AG04449 (cell line): ENCODE measurements around the gene NFIA.

Experiments
- CTCF ChIA-PET: fragments of 350-600 bp; formaldehyde crosslinking; extraction: SDS; loops from one replicate; lab custom pipeline; 2021; ENCODE audit warnings: antibody characterized with exemption; lab: Yijun Ruan, JAX
- POLR2A ChIA-PET: fragments of 400-600, 350-600 bp; formaldehyde crosslinking; extraction: SDS; loops from one replicate; lab custom pipeline; 2020; ENCODE audit warnings: antibody characterized with exemption, inconsistent platforms; lab: Yijun Ruan, JAX
- DNase-seq: peaks from one replicate; pipeline ENCODE4 v3.0.0-alpha.2; 2010; ENCODE audit warnings: low read depth, low spot score
- H3K4me3 ChIP-seq: 2 replicates; pipeline ENCODE4 v1.5.1; 2011; ENCODE audit warnings: low read depth, mild to moderate bottlenecking, control low read depth, low read length
- TF ChIP-seq, protein P1 (sequence below): IDR thresholded peaks from one replicate; pipeline ENCODE4 v1.5.1; 2011; ENCODE audit warnings: mild to moderate bottlenecking, moderate library complexity, low read length, control low read depth, inconsistent platforms; ENCODE audit not compliant: insufficient read depth; ENCODE audit errors: missing control alignments

Gene NFIA

DNA sequence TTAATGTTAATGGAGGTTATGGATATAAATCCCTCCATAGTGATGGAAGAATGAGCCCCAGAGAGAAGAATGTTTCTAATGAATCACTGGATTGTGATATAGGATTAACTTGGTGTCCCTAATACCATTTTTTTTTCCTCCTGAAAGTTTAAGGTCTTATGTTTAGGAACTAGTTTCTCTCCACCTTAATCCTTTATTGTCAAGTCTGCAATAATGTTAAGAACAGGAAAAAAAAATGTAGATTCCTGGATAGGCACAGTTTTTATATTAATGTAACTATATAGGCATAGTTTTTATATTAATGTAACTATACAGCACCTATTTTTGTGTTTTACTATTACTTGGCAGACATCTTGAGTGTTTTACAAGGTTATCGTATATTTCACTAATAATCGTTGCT is 34.9 kb downstream of the NFIA start:
- POLR2A ChIA-PET = no interaction called here

DNA sequence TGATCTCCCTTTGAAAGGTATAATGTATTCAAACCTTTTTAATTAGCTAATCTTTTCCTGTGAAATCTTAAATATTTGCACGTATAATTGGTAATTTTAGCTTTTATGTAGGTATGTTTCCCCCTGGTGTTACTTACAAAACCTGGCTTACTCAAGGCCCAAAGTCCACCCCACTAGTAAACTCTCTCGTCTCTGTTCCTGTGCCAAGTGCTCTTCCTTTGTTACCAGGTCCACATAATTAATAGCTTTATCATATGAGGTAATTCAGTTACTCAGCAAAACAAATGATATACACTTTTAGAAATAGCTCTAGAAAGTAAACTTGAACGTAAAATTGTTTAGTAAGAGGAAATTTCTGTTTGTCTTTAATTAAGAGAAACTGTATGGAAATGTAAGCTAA is 36.7 kb downstream of the NFIA start:
- POLR2A ChIA-PET = no interaction called here
- DNase-seq = no peak
- TF ChIP-seq, protein P1, sequence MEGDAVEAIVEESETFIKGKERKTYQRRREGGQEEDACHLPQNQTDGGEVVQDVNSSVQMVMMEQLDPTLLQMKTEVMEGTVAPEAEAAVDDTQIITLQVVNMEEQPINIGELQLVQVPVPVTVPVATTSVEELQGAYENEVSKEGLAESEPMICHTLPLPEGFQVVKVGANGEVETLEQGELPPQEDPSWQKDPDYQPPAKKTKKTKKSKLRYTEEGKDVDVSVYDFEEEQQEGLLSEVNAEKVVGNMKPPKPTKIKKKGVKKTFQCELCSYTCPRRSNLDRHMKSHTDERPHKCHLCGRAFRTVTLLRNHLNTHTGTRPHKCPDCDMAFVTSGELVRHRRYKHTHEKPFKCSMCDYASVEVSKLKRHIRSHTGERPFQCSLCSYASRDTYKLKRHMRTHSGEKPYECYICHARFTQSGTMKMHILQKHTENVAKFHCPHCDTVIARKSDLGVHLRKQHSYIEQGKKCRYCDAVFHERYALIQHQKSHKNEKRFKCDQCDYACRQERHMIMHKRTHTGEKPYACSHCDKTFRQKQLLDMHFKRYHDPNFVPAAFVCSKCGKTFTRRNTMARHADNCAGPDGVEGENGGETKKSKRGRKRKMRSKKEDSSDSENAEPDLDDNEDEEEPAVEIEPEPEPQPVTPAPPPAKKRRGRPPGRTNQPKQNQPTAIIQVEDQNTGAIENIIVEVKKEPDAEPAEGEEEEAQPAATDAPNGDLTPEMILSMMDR = no peak
- CTCF ChIA-PET = interaction anchor here (2.3 kb wide), 1 partner anchor 69 kb away, joined by 8 read pairs; no protein-coding TSS in a partner anchor
- H3K4me3 ChIP-seq = no peak overlapping the region

More for the DNA sequence above, 34.9 kb downstream of the NFIA start:
- no peak for DNase-seq
- H3K4me3 ChIP-seq = no peak overlapping the region
- TF ChIP-seq, protein P1 = no peak
- CTCF ChIA-PET = interaction anchor here (1.0 kb wide), 1 partner anchor 15 kb away, joined by 3 read pairs; no protein-coding TSS in a partner anchor

DNA sequence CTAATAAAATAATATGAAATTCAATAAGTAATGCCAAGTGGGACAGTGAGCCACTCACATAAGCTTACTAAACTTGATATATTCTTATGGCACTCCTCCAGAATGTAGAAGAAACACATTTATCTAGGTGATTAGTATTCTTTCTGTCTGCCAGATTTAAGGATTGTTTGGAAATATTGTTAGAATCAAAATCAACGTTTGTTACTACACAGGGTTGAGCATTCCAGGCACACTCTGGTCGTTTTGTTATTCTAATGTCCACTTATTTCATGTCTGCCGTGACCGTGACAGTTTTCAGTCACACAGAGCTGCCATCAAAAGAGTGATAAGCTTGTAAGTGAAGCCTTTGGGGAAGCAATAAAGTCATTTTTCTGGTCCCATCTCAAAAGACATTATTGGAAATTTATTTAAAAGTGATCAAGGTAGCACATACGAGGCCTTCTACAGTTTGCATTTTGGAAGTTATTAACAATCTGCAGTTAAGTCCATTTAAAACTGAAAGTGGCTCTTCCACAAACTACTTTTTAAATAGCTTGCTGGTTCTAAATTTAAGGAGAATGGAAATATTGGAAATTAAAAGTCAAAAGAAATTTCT is 38.0 kb downstream of the NFIA start:
- DNase-seq = no peak
- CTCF ChIA-PET = interaction anchor here (0.6 to 2.3 kb wide), 2 partner anchors 18 to 70 kb away, joined by 3 to 8 read pairs; no protein-coding TSS in a partner anchor
- TF ChIP-seq, protein P1 = no peak
- POLR2A ChIA-PET = no interaction called here
- H3K4me3 ChIP-seq = no peak overlapping the region

DNA sequence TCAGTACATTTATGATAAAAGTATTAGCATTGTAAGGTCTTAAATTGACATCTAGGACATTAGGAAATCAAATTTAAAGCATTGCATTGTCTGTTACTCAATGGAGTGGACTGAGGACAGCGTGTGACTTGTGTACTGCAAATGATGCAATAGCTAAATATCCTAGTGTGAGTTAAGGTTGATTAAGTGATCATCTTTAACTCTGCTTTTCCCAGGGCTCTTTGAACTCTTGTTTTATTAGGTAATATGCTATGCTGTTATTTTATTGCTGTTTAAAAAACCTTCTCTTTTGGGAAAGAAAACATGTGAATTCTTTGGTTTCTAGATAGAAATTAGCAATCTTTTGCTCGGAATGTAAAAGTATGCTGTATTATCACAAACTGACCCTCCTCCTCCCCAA is 38.6 kb downstream of the NFIA start:
- H3K4me3 ChIP-seq = no peak overlapping the region
- TF ChIP-seq, protein P1 = no peak
- no peak for DNase-seq
- ChIA-PET CTCF (interaction anchor here (2.3 kb wide), 1 partner anchor 71 kb away, joined by 8 read pairs; no protein-coding TSS in a partner anchor), POLR2A (no interaction called here)

DNA sequence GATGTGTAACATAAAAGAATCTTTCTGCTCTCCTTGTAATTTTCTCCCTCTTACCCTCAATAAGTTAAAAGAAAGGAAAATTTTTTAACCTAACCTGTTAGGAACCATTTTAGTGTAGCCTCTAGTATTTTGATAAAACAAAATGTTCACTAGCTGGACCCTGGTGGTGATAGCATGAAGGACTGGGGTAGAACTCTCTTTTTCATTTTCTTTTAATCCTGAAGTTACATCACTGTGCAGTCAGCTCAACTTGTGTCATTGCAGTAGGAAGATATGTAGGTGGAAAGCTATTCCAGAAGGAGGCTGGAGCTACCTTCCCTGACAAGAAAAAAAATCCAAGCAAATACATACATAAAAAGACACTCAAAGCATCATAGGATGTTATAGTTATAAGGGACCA is 39.3 kb downstream of the NFIA start:
- POLR2A ChIA-PET = no interaction called here
- H3K4me3 ChIP-seq = no peak overlapping the region
- TF ChIP-seq, protein P1 = no peak
- CTCF ChIA-PET = interaction anchor here (2.3 kb wide), 1 partner anchor 72 kb away, joined by 8 read pairs; no protein-coding TSS in a partner anchor
- no peak for DNase-seq

- no peak overlapping the region for H3K4me3 ChIP-seq
- no peak for DNase-seq
- ChIA-PET POLR2A (no interaction called here), CTCF (no interaction called here)
- TF ChIP-seq, protein P1 = no peak
Measured at GRCh38 chr1:61122389-61122788, 40.0 kb downstream of the NFIA start.
